Measurements from ENCODE around the gene CLCN1.
"Not testable (repeated sequence)": the region's sequence is repeated elsewhere in the genome, so short reads cannot be mapped to it uniquely, and the experiment has no call there.

Gene CLCN1

DNA sequence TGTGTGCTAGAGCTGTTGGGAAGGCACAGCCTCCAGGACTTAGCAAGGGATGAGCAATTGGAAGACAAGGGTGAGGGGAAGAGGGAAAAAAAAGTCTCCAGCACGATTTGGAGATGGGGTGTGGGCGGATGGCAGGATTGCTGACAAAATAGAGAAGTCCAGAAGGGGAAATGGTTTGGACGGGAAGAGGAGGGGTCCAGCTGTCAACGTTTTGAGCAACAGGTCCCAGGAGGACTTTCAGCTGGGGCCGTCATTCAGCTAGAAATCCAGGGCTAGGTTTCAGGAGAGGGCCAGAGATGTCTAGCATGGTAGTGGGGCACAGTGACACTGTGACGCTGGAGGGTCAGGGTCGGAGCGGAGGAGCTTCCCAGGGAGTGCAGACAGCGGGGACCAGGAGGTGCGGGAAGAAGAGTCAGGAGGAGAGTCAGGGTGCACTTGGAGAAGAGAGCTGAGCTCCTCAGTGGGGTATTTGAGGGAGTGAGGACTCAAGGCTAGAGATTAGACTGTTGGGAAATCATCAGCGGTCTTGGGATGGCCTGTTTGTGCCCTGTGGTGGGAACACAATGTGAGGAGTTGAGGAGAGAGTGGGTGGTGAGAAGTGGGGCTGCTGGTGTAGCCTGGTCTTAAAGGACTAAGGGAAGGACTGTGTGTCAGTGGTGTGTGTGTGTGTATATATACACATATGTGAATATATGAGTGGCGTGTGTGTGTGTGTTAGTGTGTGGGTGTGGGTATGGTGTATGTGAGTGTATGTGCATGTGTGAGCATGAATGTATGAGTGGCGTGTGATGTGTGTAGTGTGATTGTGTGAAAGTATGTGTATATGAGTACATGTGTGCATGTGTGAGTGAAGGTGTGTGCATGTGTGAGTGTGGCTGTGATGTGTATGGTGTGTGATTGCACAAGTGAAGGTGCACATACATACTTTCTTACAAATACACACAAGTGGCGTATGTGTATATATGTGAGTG, 69.0 kb downstream of the CLCN1 start:
- no peak for DNase-seq (ENCODE audit: low read depth in 2 of 2)

DNA sequence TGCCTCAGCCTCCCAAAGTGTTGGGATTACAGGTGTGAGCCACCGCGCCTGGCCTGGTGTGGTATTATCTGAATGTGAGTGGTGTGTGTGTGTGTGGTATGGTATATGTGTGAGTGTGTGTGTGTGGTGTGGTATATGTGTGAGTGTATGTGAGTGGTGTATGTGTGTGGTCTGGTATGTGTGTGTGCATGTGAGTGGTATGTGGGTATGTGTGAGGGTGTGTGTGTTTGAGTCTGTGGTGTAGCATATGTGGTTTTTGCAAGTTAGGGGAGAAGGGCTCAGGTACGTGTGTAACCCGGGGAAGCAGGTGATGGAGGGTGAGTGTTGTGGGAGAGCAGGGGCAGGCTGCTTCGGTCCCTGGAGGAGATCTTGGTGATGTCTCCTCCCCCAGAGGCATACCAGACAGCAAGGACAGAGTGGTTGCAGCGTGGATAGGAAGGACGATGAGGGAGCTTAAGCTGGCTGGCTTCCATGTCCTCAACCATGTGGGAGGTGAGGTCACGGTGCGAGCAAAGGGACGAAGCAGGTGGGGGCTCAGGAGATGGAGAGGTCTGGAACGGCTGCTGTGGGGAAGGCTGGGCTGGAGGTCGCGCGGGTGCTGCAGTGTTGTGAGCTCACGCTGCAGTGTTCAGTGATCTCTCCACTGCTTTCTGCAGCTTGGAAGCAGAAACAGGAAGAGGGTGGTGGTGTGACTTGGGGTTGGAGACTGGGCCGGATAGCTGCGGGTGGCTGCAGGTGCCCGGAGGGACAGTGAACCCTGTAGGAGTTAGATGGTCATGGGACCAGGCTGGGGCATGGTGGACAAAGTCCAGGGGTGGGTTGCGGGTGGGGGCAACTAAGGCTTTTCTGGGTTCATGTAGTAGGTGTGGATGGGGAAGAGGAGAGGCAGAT, 70.2 kb downstream of the CLCN1 start:
- DNase-seq (ENCODE audit: low read depth in 2 of 2) = no peak

DNA sequence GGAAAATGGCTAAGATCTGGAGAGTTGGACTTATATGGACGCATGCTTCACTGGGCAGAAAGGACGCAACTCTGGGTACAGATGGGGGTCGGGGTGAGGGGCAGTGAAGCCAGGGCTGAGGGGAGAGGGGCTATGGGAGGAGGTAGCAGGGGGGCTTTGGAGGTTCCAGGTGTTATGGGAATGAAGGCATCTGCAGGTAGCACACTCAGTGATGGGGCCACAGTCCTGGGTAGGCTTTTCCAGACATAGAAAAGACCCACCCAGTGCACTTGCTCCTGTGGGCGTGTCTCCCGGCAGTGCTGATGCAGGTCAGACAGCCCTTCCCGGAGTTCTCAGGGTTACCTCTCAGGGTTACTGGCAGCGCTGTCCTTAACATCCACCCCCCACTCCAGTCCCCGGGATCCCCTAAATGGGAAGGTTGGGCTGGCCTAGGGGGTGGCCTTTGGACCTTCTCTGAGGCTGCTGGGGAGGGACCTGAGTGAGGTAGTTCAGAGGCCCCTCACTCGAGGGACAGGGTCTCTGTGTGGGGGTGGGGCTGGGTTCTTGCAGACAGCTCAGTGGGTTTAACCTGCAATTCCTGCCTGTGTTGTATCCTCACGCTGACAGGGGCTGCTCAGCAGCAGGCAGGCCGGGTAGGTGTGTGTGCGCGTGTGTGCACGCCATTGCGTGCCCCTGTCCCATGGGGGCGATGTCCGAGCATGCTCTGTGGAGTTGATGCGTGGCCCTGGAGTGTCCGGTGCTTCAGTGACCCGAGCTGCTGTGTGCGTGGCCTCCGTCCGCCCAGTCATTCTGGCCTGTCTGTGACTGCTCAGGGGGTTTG, 71.5 kb downstream of the CLCN1 start:
- DNase-seq (ENCODE audit: low read depth in 2 of 2) = no peak

DNA sequence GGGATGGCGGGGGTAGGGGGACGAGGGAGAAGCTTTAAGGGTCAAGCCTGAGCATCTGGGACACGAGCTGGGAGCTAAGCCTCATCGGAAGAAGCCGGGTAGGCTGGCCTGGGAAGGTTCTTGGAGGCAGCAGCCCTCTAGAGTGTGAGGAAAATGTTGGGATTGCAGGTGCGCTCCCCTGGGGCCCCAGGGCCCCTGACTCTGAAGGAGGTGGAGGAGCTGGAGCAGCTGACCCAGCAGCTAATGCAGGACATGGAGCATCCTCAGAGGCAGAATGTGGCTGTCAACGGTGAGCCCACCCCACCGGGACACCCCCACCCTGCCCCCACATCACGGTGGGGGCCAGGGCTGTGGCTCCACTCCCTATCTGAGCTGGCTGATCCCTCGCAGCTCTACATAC, 72.1 kb downstream of the CLCN1 start:
- DNase-seq (ENCODE audit: low read depth in 2 of 2) = no peak

DNA sequence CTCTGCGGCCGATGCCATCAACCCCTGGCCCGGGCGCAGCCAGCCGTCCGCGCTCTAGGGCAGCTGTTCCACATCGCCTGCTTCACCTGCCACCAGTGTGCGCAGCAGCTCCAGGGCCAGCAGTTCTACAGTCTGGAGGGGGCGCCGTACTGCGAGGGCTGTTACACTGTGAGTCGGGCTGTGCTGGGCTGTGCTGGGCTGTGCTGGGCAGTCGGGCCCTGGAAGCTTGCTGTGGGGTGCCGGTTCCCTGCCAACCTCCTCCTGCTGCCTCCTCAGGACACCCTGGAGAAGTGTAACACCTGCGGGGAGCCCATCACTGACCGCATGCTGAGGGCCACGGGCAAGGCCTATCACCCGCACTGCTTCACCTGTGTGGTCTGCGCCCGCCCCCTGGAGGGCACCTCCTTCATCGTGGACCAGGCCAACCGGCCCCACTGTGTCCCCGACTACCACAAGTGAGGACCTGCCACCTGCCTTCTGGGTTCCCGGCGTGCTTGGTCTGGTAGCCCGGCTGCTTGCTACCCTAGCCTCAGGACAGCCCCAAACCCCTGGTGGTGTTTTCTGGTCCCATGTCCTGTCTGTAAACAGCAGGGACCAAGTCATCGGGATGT, 72.7 kb downstream of the CLCN1 start:
- no peak for DNase-seq (ENCODE audit: low read depth in 2 of 2)

DNA sequence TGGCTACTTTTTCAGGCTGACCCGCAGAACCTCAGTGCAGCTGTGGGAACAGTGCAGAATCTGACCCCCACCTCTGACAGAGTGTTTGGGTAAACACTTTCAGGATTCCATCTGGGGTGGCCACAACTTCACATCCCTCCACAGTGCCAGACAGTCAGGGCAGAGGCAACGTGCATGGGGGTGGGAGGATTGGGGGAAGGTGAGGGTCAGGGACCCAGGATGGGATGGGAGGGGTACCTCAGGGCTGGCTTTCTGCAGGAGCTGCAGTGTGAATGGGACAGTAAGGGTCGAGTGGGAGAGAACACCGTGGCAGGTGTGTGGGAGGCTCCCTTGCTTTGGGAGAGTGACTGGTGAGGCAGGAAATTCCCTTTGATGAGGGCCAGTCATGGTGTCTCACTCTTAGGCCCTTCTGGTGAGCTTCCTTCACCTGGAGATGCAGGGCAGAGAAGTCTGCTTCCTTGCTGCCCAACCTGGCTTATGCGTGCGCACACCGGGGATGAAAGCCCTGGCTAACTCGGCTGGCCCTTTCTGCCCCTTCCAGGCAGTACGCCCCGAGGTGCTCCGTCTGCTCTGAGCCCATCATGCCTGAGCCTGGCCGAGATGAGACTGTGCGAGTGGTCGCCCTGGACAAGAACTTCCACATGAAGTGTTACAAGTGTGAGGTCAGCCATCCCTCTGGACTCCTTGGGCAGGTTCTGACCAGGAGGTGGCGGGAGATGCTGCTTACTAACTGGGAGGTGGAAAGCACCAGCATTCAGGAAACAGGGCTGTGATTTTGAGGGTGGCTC, 73.6 kb downstream of the CLCN1 start:
- no peak for DNase-seq (ENCODE audit: low read depth in 2 of 2)

DNA sequence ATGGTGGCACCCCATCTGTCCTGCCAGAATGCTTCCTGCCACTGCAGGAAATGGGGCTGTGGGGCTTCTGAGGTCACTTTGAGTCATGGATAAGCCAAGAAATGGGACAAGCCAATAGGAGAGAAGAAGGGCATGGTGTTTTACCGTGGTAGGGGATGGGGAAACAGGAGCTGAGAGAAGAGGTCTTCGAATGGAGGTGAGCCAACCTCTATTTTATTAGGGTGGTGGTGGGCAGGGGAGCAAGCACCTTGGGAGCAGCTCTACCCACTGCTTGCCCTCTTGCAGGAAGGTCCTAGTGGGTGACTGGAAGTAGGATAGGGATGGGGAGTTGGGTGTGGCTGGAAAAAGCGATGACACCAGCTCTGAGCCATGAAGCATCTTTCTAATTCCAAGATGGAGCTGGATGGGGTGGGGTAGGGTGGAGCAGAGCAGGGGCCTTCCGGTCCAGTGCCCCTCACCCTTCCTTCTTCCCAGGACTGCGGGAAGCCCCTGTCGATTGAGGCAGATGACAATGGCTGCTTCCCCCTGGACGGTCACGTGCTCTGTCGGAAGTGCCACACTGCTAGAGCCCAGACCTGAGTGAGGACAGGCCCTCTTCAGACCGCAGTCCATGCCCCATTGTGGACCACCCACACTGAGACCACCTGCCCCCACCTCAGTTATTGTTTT, 74.3 kb downstream of the CLCN1 start:
- no peak for DNase-seq (ENCODE audit: low read depth in 2 of 2)

DNA sequence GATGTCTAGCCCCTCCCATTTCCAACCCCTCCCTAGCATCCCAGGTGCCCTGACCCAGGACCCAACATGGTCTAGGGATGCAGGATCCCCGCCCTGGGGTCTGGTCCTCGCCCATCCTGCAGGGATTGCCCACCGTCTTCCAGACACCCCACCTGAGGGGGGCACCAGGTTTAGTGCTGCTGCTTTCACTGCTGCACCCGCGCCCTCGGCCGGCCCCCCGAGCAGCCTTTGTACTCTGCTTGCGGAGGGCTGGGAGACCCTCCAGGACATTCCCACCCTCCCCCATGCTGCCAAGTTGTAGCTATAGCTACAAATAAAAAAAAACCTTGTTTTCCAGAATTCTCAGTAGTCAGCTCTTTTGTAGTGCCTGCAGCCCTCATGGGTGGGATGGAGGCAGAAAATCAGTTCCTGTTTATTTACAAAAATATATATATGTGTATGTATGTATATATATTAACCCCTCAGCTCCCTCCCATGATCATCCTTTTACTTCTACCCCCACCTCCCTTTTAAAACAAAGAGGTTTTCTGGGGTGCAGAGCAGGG, 74.9 kb downstream of the CLCN1 start:
- no peak for DNase-seq (ENCODE audit: low read depth in 2 of 2)

DNA sequence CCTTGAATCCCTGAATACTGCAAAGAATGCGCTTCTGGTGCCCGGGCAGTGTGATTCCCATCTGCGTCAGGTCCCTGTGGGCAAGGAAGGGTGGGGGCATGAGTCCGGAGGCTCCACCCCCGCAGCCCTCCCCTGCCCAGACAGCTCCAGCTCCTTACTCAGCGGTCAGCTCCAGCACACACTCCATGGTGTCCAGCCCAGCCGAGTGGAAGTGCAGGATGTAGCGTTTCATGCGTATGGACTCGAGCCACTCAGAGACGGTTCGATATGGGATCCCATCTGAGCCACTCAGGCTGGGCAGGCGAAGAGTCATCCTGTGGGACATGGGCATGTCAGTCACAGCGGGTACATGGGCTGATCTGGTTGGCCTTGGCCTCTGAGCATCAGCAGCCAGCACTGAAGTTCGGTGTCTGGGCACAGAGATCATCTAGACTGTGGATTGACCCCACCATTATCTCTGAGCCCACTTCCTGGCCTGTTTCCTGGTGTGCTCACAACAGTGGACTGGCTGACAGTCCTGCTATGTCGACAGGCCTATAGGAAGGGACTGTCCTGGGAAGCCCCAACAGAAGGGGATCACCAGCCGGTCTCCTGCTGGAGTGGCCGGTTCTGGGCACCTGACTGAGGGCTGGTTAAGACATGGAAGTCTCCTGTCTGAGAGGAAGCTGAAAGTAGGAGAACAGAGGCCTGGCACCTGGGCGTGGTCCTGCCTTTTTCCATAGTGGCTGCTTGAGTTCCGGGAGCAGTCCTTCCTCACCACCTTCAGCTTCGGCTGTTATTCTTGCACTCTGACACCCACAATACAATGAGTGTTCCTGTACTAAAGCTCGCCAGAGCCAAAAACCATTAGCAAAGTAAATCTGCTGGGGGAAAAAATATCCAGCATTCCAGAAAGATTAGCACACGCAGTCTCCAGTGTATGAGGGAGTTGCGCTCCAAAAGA, 75.8 kb downstream of the CLCN1 start:
- no peak for DNase-seq (ENCODE audit: low read depth in 2 of 2)

DNA sequence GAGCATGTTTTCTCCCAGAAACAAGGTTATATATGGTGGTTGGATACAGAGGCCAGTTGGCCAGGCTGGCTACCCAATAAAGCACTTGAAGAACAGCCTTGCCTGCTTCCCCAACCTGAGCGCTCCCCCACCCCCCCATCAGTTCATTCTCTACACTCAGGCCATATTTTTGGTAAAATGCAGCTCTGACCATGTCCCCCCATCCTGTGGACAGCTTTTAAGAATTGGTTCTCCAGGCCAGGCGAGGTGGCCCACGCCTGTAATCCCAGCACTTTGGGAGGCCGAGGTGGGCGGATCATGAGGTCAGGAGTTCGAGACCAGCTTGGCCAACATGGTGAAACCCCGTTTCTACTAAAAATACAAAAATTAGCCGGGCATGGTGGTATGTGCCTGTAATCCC, 76.5 kb downstream of the CLCN1 start:
- not testable (repeated sequence) for DNase-seq (ENCODE audit: low read depth in 2 of 2)

DNA sequence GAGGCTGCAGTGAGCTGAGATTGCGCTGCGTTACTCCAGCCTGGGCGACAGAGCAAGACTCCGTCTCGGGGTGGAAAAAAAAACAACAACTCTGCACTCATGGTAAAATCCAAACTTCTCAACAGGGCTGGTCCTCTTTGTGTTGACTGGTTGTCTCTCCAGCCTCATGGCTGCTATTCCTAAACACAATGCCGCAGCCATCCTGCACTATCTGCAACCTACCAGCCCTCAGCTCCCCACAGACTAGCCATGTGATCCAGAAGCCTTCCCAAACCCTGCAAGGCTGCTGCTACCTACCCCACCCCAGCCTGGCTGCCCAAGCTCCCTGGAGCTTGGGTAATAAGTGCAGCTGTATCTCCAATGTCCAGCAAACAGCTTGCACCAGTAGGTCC, 77.0 kb downstream of the CLCN1 start:
- no peak for DNase-seq (ENCODE audit: low read depth in 2 of 2)

DNA sequence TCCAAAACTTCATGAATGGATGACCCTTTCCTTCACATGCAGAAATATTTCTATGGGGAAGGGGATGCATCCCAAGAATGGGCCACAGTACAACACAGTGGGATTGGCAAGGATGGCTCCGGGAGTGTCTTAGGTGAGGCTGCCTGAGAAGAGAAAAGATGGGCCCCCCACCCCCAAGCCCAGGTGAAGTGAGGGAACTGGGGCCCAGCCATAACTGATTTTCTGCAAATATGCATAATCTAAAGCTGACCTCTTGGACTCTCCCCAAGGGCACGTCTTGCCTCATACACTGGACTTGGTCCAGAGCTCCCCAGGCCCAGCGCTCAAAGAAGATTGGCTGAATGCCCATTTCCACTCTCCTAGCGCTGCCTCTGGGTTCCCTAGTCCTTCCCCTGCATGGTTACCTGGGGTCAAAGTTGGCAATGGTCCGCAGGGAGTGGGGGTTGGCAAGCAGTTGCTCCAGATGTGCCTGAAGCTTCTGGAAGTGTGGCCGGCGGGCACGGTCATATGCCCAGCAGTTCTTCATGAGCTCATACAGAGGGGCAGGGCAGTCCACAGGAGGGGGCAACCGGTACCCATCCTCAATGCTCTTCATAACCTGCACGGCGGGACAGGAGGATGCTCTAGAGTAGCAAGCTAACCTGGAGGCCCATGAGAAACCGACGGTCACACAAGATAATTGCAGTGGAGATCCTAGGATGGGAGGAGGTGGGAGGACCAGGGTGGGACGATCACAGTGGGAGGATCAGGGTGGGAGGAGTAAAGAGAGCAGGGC, 77.5 kb downstream of the CLCN1 start:
- DNase-seq (ENCODE audit: low read depth in 2 of 2) = no peak

DNA sequence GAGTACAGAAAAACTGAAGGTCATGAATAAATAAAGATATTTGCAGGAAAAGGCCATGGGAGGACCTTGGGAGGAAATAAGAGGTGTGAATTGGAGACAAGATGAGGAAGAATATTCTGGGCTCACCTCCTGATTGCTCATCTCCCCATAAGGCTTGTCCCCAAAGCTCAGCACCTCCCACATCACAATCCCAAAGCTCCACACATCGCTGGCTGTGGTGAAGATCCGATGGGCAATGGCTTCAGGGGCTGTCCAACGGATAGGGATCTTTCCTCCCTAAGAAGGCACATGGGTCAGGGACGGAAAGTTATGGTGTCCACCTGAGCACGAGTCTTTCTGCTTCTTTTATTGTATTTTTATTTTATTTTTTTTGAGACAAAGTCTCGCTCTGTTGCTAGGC, 78.2 kb downstream of the CLCN1 start:
- no peak for DNase-seq (ENCODE audit: low read depth in 2 of 2)

DNA sequence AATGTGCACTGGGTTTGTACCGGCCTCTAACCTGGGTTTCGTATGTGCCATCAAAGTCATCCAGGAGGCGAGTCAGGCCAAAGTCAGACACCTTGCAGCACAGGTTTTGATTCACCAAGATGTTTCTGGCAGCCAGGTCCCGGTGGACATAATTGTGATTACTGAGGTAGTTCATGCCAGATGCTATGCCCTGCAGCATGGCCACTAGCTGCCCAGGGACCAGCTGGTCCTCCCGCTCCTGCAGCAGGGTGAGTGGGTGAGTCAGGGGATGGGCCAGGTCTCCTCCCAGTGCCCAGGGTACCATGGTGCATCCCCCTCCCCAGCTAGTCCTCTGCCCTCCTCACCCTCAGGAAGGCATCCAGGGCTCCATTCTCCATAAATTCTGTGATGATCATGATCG, 78.9 kb downstream of the CLCN1 start:
- DNase-seq (ENCODE audit: low read depth in 2 of 2) = no peak

DNA sequence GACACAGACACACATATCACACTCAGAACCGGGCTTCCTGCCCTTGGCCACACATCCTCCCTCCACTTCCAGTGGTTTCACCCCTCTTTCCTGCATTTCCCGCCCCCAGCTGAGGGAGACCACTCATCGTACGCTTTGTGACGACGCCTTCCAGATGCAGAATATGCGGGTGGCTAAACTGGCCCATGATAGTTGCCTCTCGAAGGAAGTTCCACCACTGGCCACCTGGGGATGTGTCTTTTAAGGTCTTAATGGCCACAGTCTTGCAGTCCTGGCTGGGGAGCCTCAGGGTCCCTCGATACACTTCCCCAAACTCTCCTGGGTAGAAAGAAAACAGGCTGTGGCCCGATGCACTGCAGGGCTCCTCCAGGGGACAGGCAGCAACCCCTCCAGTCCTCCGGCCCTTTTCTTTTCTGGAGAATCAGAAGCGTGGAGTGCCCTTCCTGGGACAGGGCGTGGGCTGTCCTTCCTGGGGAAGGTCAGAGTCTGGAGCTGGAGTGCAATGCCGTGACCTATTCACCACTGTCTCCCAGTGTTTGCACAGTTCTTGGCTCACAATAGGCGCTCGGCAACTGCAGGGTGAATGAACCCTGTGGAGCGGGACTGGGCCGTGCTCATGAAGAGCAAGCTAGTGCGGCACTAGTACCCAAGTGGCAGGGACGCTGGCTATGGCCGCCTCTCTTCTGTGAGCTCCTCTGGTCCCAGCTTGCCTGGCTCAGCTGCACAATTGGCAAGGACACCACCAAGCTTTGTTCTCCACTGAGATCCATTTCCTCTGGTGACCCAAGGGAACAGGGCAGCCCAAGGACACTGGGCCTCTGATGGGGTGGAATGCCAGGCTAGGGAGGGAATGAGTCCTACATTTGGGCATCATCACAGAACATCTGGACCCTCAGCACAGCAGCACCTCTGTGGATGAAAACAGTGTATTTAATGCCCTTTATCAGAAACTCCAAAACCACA, 79.6 kb downstream of the CLCN1 start:
- no peak for DNase-seq (ENCODE audit: low read depth in 2 of 2)

DNA sequence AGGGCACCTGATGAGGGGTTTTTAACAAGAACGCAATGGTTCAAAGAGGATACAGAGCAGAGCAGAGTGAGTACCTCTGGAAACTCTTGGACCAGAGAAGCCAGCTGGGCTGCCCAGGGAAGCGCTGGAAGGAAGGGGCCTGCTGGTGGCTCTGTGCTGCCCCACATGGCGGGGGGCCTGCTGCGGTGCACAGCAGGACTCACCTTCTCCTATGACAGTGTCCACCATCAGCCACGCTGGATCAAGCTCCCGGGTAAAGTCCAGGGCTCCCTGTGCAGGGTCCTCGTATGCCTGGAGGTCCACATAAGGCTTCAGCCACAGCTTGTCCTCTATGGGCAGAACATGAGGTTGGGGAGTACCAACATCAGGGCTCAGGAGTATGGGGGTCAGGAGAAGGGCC, 80.3 kb downstream of the CLCN1 start:
- no peak for DNase-seq (ENCODE audit: low read depth in 2 of 2)

Measured in stimulated activated CD8-positive, alpha-beta memory T cell treated with anti-CD3 and anti-CD28 coated beads, Interleukin-2, amount 100 ng/mL, for 48 hours (primary cell).